ENCODE results near the gene SMYD3.

- no peak for TF ChIP-seq POLR2A (IDR thresholded peaks at IDR 0.05; ENCODE audit: low read length)
- no peak for TF ChIP-seq GATA1 (IDR thresholded peaks at IDR 0.05; ENCODE audit: low read depth, low read length)
These were observed 520.5 kb downstream of the SMYD3 start for GRCh38 chr1:245986404-245987218.
